ENCODE data around the gene AGMO.

The AGMO gene

DNA sequence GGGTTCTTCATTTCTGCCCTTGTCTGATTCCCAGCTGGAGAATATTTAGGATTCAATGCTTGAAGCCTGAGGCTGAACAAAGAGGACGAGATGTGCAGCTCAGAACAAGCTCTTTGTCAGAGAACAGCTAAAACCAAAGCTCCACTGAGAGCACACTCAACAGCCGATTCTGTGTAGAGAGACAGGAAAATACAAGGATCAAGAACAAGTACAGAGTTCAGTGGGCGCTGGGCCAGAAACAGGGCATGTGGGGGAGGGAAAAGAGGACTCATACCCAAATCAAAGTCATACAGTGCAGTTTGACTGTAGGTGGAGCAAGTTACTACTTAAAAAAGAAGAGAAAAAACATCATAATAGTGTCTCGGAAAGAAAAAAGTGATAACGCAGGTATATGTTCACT, at the start of gene AGMO:
TSS of gene AGMO (minus strand) at position 181 of the 400 bp plus-strand sequence.
- peak; percentile 46 for DNase-seq
- no peaks in the 10 kb centered on the region for H3K27me3 ChIP-seq (ENCODE audit: insufficient read depth, low read depth, severe bottlenecking)
- TF ChIP-seq, protein P1, sequence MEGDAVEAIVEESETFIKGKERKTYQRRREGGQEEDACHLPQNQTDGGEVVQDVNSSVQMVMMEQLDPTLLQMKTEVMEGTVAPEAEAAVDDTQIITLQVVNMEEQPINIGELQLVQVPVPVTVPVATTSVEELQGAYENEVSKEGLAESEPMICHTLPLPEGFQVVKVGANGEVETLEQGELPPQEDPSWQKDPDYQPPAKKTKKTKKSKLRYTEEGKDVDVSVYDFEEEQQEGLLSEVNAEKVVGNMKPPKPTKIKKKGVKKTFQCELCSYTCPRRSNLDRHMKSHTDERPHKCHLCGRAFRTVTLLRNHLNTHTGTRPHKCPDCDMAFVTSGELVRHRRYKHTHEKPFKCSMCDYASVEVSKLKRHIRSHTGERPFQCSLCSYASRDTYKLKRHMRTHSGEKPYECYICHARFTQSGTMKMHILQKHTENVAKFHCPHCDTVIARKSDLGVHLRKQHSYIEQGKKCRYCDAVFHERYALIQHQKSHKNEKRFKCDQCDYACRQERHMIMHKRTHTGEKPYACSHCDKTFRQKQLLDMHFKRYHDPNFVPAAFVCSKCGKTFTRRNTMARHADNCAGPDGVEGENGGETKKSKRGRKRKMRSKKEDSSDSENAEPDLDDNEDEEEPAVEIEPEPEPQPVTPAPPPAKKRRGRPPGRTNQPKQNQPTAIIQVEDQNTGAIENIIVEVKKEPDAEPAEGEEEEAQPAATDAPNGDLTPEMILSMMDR (IDR thresholded peaks at IDR 0.05; ENCODE audit: low read depth, low read length), result no peak
- H3K4me3 ChIP-seq (ENCODE audit: low read depth, low read length), result peak within 1 kb of the TSS; percentile 38
- H3K9me3 ChIP-seq (ENCODE audit: severe bottlenecking), result no peaks in the 10 kb centered on the region
- H3K27ac ChIP-seq, result peak within 1 kb of the TSS; percentile 85
- H3K36me3 ChIP-seq, result no peaks in the 10 kb centered on the region

DNA sequence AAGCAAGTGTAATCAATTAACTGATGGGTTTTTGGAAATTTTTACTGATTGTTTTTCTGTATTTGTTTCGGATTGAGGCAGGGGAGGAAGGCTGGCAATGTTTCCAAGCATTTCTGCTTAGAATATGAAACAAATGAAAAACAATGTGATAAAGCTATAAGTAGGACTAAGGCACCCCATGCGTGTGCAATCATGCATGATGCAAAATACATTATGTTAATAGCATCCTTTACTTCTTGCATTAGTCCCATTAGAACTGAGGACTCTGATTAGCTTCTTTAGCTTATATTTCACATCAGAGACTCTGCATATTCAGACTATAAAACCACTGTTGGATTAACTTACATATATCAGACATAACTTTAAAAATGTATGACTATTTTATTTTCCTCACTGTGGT, 48.7 kb upstream of the AGMO start:
- no peaks in the 10 kb centered on the region for H3K27me3 ChIP-seq (ENCODE audit: insufficient read depth, low read depth, severe bottlenecking)
- no peaks in the 10 kb centered on the region for H3K36me3 ChIP-seq
- H3K9me3 ChIP-seq (ENCODE audit: severe bottlenecking), result no peaks in the 10 kb centered on the region
- no peak for DNase-seq
- no peak overlapping the region for H3K4me3 ChIP-seq (ENCODE audit: low read depth, low read length)
- H3K27ac ChIP-seq, result no peak overlapping the region
- TF ChIP-seq, protein P1 (IDR thresholded peaks at IDR 0.05; ENCODE audit: low read depth, low read length), result no peak

DNA sequence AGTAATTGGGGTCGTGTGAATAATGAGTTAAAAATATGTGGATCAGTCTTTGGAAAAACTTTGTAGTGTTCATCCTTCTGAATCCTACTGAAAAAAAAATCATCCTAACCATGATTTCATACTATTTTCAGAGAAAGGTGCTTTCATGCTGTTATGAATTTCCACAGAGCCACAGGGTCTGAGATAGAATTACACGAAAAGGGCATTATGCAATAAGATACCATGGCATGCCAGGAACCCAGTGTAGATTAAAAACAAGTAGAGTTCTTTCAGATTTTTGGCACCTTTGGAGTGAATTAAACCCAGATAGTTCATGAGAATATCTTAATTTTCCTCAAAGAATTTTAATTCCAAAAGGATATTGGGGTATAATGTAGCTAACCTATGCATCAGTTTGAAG, 47.5 kb upstream of the AGMO start:
- no peak for DNase-seq
- H3K27me3 ChIP-seq (ENCODE audit: insufficient read depth, low read depth, severe bottlenecking), result no peaks in the 10 kb centered on the region
- TF ChIP-seq, protein P1 (IDR thresholded peaks at IDR 0.05; ENCODE audit: low read depth, low read length), result no peak

DNA sequence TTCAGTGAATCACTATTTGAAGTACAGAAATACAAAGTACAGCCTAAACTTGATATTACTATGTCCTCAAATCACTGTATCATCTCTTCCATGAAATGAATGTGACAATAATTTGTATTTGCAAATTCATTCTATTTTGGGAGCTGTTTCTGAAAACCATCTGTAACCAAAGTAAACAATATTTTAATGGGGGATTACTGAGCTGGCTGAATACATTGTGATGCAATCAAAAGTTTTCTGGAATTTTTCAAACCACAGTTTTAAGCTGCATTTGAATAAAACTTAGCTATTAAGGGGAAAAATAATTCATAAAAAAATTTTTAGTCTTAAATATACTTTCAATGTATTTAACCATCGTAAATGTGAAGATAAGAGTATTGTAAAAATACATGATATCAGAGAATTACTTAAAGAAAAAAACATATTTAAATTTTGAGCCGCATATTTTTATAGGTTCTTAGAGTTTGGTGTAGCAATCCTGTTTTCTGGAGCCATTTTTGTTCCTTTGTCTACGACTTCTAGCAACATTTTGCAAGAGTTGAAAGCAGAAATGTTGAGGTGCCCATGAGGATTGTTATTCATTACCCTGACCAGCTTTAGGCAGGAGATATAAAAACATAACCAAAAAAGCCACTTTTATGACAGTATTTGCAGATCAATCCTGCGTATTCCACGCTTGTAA, 45.9 kb upstream of the AGMO start:
- Histone ChIP-seq H3K9me3 (ENCODE audit: severe bottlenecking) (no peaks in the 10 kb centered on the region), H3K27me3 (ENCODE audit: insufficient read depth, low read depth, severe bottlenecking) (no peaks in the 10 kb centered on the region), H3K4me3 (ENCODE audit: low read depth, low read length) (no peak overlapping the region), H3K36me3 (no peaks in the 10 kb centered on the region), H3K27ac (no peak overlapping the region)
- DNase-seq, result no peak
- TF ChIP-seq, protein P1 (IDR thresholded peaks at IDR 0.05; ENCODE audit: low read depth, low read length), result no peak

More for the DNA sequence above, 47.5 kb upstream of the AGMO start:
- H3K27ac ChIP-seq, result no peak overlapping the region
- no peaks in the 10 kb centered on the region for H3K9me3 ChIP-seq (ENCODE audit: severe bottlenecking)
- no peak overlapping the region for H3K4me3 ChIP-seq (ENCODE audit: low read depth, low read length)
- H3K36me3 ChIP-seq, result no peaks in the 10 kb centered on the region

DNA sequence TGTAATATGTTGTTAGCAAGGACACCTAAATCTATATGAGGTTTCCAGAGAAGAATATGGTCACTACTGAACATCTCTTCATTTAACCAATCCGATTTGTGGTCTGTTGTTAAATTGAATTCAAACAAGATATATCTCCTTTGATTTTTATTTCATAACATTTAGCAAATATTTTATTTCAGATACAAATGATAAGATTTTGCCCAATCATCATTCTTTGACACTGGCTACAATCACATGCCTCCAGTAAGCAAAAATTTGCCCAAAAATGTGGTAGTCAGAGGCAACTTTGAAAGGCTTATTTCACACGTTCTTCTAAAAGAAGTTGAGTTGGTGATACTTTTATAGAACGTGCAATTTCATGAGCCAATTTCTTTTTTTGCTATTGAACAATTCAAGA, 44.7 kb upstream of the AGMO start:
- H3K27ac ChIP-seq, result no peak overlapping the region
- H3K9me3 ChIP-seq (ENCODE audit: severe bottlenecking), result no peaks in the 10 kb centered on the region
- H3K4me3 ChIP-seq (ENCODE audit: low read depth, low read length), result no peak overlapping the region
- H3K27me3 ChIP-seq (ENCODE audit: insufficient read depth, low read depth, severe bottlenecking), result no peaks in the 10 kb centered on the region
- no peaks in the 10 kb centered on the region for H3K36me3 ChIP-seq
- DNase-seq, result no peak
- TF ChIP-seq, protein P1 (IDR thresholded peaks at IDR 0.05; ENCODE audit: low read depth, low read length), result no peak

DNA sequence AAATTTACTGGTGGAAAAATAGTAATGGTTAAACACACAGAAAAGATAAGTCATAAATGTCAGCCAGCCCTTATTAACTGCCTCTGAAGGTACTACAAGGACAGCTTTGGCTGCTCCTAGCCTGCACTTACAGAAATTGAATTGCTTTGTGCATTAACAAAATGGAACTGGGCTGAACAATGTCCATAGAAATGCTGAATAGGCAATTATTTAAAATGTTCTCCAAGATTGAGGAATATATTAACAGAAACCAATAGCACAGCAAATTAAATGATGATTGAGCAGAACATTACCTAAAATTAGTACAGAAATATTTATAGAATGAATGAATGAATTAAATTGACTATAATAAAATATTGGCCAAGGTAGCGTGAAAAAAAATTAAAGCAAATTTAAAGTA, 42.4 kb upstream of the AGMO start:
- Histone ChIP-seq H3K36me3 (no peaks in the 10 kb centered on the region), H3K27me3 (ENCODE audit: insufficient read depth, low read depth, severe bottlenecking) (no peaks in the 10 kb centered on the region), H3K9me3 (ENCODE audit: severe bottlenecking) (no peaks in the 10 kb centered on the region), H3K4me3 (ENCODE audit: low read depth, low read length) (no peak overlapping the region), H3K27ac (no peak overlapping the region)
- TF ChIP-seq, protein P1 (IDR thresholded peaks at IDR 0.05; ENCODE audit: low read depth, low read length), result no peak
- no peak for DNase-seq

All from WERI-Rb-1 (cell line).